Stimulated activated CD8-positive, alpha-beta memory T cell treated with anti-CD3 and anti-CD28 coated beads, Interleukin-4, amount 100 ng/mL, for 24 hours (primary cell): ENCODE measurements around the gene GNAI3.

Experiments used
- DNase-seq: peaks from one replicate; pipeline ENCODE4 v3.0.0-alpha.2; 2020; ENCODE audit warnings: low read depth

Gene GNAI3

GRCh38 chr1:109598655-109599054 is 50.2 kb downstream of the GNAI3 start:
- DNase-seq: no peak

- DNase-seq: no peak
These were observed 54.8 kb downstream of the GNAI3 start for GRCh38 chr1:109603229-109603628.

DNA sequence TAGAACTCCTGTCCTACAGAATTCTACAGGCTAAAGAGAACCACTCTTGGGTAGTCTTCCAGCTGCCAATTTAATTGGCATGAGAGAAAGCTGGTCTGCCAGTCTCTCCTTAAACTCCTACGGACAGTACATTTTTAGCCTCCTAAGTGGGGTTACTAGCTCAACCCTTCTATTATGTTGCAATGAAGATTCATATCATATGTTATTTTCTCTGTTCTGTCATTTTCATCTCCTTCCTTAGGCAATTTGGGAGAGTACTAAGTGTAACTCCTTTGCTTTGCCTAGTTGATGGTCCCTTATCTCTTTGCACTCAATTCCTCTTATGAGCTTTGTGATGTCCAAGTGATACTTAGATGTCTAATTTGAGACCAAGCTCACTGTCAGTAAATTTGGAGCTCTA is 57.0 kb downstream of the GNAI3 start:
- DNase-seq: no peak

GRCh38 chr1:109609881-109610280 is 61.5 kb downstream of the GNAI3 start:
- no peak for DNase-seq

DNA sequence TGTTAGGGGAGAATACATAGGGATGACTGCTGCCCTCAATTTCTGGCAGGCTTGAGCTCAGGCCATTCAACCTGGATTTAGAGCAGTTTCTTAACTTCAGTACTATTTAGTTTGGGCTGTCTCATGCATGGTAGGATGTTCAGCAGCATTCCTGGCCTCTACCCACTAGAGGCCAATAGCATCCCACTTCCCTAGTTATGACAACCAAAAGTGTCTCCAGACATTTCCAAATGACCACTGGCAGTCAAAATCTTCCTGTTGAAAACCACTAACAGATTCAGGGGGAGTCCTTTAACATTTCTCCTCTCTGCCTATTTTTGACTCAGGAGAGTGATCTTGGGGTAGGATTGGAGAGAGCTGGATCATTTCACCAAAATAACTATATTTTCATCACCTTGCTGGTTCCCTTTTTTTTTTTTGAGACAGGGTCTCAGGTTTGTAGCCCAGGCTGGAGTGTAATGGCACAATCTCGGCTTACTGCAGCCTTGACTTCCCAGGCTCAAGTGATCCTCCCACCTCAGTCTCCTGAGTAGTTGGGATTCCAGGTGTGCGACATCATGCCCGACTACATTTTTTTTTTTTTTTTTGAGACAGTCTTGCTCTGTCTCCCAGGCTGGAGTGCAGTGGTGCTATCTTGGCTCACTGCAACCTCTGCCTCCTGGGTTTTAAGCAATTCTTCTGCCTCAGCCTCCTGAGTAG is 62.3 kb downstream of the GNAI3 start:
- DNase-seq: no peak

DNA sequence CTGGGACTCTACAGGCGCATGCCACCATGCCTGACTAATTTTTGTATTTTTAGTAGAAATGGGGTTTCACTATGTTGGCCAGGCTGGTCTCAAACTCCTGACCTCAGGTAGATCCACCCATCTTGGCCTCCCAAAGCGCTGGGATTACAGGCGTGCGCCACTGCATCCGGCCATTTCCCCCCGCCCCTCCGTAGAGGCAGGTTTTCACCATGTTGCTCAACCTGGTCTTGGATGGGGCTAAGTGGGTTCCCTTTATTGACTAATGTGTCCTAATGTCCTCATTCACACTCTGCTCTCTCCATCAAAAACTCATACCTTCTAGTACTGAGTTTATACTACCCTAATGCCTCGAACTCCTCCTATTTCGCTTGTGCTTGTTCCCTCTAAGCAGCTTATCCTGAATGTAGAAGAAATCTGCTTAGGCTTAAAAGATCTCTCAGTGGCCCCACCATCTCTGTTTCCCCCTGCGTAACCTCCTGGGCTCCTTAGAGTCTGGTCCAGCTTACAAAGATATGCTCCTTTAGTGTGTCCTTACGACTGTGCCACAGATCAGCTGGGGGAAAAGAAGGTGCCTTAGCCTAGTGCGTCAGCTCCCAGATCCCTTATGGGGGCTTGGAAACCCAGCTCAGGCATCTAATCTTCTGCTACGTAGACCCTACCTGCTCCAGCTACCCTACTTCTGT is 63.0 kb downstream of the GNAI3 start:
- no peak for DNase-seq

- no peak for DNase-seq
These were observed 65.1 kb downstream of the GNAI3 start for GRCh38 chr1:109613361-109614147.

DNA sequence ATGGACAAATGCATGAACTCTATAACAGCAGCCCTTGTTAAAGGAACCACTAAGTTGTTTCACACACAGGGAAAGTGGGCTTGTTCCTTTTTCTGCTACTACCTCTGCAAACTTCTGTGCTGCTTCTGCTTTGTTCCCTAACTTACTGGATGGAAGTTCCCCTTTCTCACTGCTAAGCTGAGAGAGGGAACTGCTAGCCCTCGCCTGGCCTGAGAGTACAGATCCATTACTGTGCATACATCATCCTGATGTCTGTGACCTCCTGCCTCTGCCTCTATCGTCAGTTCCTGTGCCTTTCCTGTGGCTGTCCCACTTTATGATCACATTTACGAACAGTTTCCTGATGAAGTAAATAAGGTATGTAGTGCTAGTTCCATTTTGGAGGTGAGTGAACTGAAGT is 67.5 kb downstream of the GNAI3 start:
- no peak for DNase-seq

- no peak for DNase-seq
These were observed 68.0 kb downstream of the GNAI3 start for GRCh38 chr1:109616391-109616790.

- no peak for DNase-seq
These were observed 68.9 kb downstream of the GNAI3 start for GRCh38 chr1:109617291-109617801.

DNA sequence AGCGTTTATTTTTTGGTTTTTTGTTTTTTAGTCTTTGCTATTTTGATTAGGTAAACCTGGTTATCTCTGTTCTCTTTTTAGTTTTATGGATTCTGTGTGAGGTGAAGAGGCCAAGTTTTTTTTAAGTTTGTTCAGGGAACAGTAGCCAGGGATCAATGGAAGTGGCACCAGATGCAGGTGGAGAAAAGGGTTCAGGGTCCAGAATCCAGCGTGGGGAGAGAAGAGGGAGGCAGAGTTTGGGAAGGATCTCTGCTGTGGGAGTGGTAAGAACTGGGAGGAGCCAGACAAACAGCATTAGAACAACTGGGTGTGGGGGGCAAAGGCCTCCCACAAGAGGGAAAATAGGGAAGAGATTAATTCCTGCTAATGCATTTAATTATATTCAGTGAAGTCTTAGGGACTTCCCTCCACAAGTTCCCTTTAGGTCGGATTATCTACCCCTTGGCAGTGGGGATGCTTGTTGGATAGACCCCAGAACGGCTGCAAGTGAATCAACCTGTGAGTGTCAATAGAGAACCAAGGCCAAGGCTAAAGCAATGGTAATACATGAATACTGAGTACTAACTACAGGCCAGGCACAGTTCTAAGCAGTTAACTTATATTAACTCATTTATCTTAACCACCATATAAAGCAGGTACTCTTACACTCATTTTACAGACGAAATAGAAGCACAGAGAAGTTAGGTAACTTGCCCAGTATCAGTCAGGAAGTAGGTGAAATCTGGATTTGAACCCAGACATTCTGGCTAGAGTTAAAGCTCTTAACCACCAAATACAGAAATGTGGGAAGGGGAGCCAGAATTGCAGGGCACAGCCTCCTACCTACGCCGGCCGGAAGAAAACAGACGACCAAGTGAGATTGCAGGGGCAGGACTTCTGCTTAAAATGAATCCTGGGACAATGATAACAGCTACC is 70.5 kb downstream of the GNAI3 start:
- DNase-seq: no peak

DNA sequence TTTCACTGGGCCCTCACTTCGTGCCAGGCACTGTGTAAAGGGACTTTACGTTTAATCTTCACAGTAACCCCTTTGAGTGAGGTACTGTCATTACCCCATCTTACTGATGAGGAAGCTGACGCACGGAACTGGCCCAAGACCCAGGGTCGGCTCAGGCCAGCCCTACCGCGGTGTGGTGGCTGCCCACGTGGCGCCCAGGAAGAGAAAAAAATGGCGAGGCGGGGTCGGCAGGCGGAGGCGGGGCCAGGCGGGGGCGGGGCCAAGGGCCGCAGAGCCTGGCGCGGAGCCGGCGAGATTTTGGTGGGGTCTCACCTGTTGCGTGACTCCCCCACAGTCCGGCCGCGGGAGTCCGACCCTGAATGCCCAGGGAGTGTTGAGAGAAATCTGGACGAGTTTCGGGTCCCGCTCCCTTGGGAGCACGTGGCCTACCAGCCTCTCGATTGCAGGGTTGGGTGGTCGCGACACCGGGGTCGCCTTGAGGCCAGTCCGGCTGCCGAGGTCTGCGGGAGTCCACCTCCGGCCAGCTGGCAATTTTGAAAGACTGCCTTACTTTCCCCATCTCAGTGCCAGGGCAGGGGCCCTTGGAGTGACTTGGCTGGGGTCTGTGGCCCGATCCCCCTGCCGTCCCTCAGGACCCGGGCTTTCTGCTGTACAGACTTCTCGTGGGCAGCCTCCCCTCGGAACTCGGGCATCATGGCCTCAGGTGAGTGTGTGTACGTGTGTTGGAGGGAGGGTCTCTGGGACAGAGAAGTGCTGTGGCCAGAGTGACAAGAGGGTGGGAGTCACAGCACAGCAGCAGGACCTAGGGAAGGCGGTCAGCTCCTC is 71.4 kb downstream of the GNAI3 start, which contains the start of the genes AMPD2 and GNAT2:
TSS of gene AMPD2 (plus strand) at position 262 of the 825 bp plus-strand sequence. CDS start 1,339 bp downstream, outside the sequence.
TSS of gene GNAT2 (minus strand) at position 41 of the 825 bp plus-strand sequence. CDS start 6,746 bp downstream, outside the sequence.
- DNase-seq: peak; percentile 57

GRCh38 chr1:109620401-109620791 is 72.0 kb downstream of the GNAI3 start:
- no peak for DNase-seq

DNA sequence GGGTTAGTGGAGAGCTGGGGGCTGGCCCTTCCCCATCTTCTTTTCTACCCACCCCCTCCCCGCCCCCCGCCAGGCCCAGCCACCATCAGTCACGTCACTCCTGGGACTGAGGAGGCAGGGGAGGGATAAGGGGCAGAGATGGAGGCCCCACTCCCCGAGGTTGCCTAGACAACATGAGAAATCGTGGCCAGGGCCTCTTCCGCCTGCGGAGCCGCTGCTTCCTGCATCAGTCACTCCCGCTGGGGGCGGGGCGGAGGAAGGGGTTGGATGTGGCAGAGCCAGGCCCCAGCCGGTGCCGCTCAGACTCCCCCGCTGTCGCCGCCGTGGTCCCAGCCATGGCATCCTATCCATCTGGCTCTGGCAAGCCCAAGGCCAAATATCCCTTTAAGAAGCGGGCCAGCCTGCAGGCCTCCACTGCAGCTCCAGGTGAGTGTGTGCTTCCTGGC is 72.4 kb downstream of the GNAI3 start:
- DNase-seq: peak; percentile 96

DNA sequence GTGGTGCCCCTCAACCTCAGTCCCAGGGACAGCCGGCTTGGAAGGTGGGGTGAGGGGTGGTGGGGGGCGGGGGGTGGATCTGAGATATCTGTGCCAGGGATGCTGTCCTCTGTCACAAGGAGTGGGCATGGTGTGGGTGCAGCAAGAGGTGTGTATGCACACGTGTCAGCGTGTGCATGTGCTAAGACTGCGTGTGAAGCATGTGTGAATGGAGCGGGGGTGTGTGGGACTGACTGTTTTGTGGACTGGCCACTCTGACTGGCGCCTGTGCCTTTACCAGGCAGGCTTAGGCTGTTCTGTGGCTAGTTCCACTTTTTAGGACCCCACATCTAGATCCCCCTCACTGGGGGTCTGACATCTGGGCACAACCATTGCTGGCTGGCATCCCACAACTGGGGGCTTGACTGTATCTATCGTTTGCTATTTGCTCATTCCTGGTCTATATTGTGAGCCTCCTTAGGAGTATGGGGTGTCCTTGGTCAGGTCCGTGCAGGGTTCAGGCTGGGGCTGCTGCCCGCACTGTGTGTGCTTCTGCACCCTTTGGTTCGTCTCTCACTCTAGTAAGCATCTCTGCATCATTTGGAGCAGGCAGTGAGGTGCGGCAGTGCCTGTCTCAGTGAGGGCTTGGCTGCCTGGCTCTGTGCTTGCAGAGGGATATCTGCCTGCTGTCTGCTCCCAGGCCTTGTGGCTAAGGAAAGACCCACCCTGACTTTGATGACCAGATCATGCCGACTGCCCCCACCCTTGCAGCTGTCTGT is 73.1 kb downstream of the GNAI3 start:
- no peak for DNase-seq

- no peak for DNase-seq
These were observed 73.9 kb downstream of the GNAI3 start for GRCh38 chr1:109622137-109622892.

GRCh38 chr1:109622895-109623294 is 74.5 kb downstream of the GNAI3 start:
- DNase-seq: no peak

- no peak for DNase-seq
These were observed 75.3 kb downstream of the GNAI3 start for GRCh38 chr1:109623601-109624161.
